HEK293 (cell line): ENCODE data around the gene PPP3CA.

ENCODE experiments used
- CTCF ChIA-PET: fragments of 350-600 bp; formaldehyde crosslinking; extraction: SDS; loops from one replicate; lab custom pipeline; 2021; ENCODE audit warnings: antibody characterized with exemption; lab: Yijun Ruan, JAX
- POLR2A ChIA-PET: fragments of 300-600 bp; formaldehyde crosslinking; extraction: SDS; loops from one replicate; lab custom pipeline; 2020; ENCODE audit warnings: antibody characterized with exemption, inconsistent platforms; lab: Yijun Ruan, JAX
- H3K27ac ChIP-seq: fragments of 200-500 bp; sonication (Bioruptor generic); 2 replicates; pipeline ENCODE4 v1.5.1; 2014; ENCODE audit warnings: low read depth, low read length, control low read depth, inconsistent platforms; ENCODE audit errors: extremely low read depth
- H3K36me3 ChIP-seq, 2 experiments: fragments of 200-500 bp in 1 of 2; sonication (Bioruptor generic) in 1 of 2; 1 replicate in 1 of 2; 2 replicates in 1 of 2; pipeline ENCODE4 v1.5.1; 2014 to 2017; ENCODE audit warnings: inconsistent platforms in 2 of 2, low read length in 2 of 2; ENCODE audit not compliant: control insufficient read depth in 2 of 2, insufficient read depth in 1 of 2
- H3K4me1 ChIP-seq: fragments of 200-500 bp; sonication (Bioruptor generic); 2 replicates; pipeline ENCODE4 v1.5.1; 2014; ENCODE audit warnings: mild to moderate bottlenecking, low read length, inconsistent platforms; ENCODE audit not compliant: control insufficient read depth, insufficient read depth
- H3K4me3 ChIP-seq: 2 replicates; pipeline ENCODE4 v1.5.1; 2011; ENCODE audit warnings: low read depth, mild to moderate bottlenecking, control low read depth, low read length, moderate library complexity
- H3K9me3 ChIP-seq: fragments of 200-500 bp; sonication (Bioruptor generic); 2 replicates; pipeline ENCODE4 v1.5.1; 2014; ENCODE audit warnings: low read depth, low read length, inconsistent platforms; ENCODE audit not compliant: control insufficient read depth, insufficient read depth
- FEZF1 ChIP-seq: fragments of 450-650 bp; formaldehyde crosslinking; IDR thresholded peaks from 2 replicates; pipeline ENCODE4 v1.5.1; 2016; ENCODE audit warnings: missing biosample characterization, missing genetic modification characterization
- HIC1 ChIP-seq: fragments of 450-650 bp; formaldehyde crosslinking; IDR thresholded peaks from 2 replicates; pipeline ENCODE4 v1.5.1; 2016; ENCODE audit warnings: missing biosample characterization, missing genetic modification characterization
- KLF1 ChIP-seq: fragments of 450-650 bp; formaldehyde crosslinking; IDR thresholded peaks from 2 replicates; pipeline ENCODE4 v1.5.1; 2016; ENCODE audit warnings: missing biosample characterization, missing genetic modification characterization
- KLF7 ChIP-seq: fragments of 450-650 bp; formaldehyde crosslinking; IDR thresholded peaks from 2 replicates; pipeline ENCODE4 v1.5.1; 2016; ENCODE audit warnings: missing biosample characterization, missing genetic modification characterization, borderline replicate concordance
- PRDM10 ChIP-seq: fragments of 450-650 bp; formaldehyde crosslinking; IDR thresholded peaks from 2 replicates; pipeline ENCODE4 v1.5.1; 2016; ENCODE audit warnings: missing biosample characterization, missing genetic modification characterization
- SALL2 ChIP-seq: fragments of 450-650 bp; formaldehyde crosslinking; IDR thresholded peaks from 2 replicates; pipeline ENCODE4 v1.5.0; 2017; ENCODE audit warnings: missing biosample characterization, mild to moderate bottlenecking, missing genetic modification characterization, borderline replicate concordance
- SCRT1 ChIP-seq: fragments of 450-650 bp; formaldehyde crosslinking; IDR thresholded peaks from 2 replicates; pipeline ENCODE4 v1.5.1; 2016; ENCODE audit warnings: missing biosample characterization, missing genetic modification characterization, borderline replicate concordance
- TCF7L2 ChIP-seq: IDR thresholded peaks from 2 replicates; pipeline ENCODE4 v1.6.1; 2011; ENCODE audit warnings: low read depth, mild to moderate bottlenecking, inconsistent platforms, low read length, moderate library complexity, borderline replicate concordance
- YY2 ChIP-seq: fragments of 450-650 bp; formaldehyde crosslinking; IDR thresholded peaks from 2 replicates; pipeline ENCODE4 v1.5.1; 2016; ENCODE audit warnings: missing biosample characterization, missing genetic modification characterization
- ZBTB48 ChIP-seq: fragments of 450-650 bp; formaldehyde crosslinking; IDR thresholded peaks from 2 replicates; pipeline ENCODE4 v1.5.1; 2016; ENCODE audit warnings: missing biosample characterization, missing genetic modification characterization
- ZBTB7A ChIP-seq: fragments of 450-650 bp; formaldehyde crosslinking; IDR thresholded peaks from 2 replicates; pipeline ENCODE4 v1.5.1; 2016; ENCODE audit warnings: low read depth, missing biosample characterization, missing genetic modification characterization
- ZFP41 ChIP-seq: fragments of 450-650 bp; formaldehyde crosslinking; IDR thresholded peaks from 2 replicates; pipeline ENCODE4 v1.5.1; 2016; ENCODE audit warnings: missing biosample characterization, missing genetic modification characterization, borderline replicate concordance
- ZIC2 ChIP-seq: fragments of 450-650 bp; formaldehyde crosslinking; IDR thresholded peaks from 2 replicates; pipeline ENCODE4 v1.5.1; 2016; ENCODE audit warnings: missing biosample characterization, missing genetic modification characterization
- ZNF112 ChIP-seq: fragments of 450-650 bp; formaldehyde crosslinking; IDR thresholded peaks from 2 replicates; pipeline ENCODE4 v1.5.0; 2017; ENCODE audit warnings: missing biosample characterization, missing genetic modification characterization
- ZNF140 ChIP-seq: fragments of 450-650 bp; formaldehyde crosslinking; IDR thresholded peaks from 2 replicates; pipeline ENCODE4 v1.5.1; 2016; ENCODE audit warnings: missing biosample characterization, missing genetic modification characterization
- ZNF19 ChIP-seq: fragments of 450-650 bp; formaldehyde crosslinking; IDR thresholded peaks from 2 replicates; pipeline ENCODE4; 2016; ENCODE audit warnings: missing biosample characterization, missing genetic modification characterization, low read depth
- ZNF211 ChIP-seq: fragments of 450-650 bp; formaldehyde crosslinking; IDR thresholded peaks from 2 replicates; pipeline ENCODE4 v1.5.1; 2016; ENCODE audit warnings: low read depth, missing biosample characterization, missing genetic modification characterization
- ZNF280C ChIP-seq: fragments of 450-650 bp; formaldehyde crosslinking; IDR thresholded peaks from 2 replicates; pipeline ENCODE4 v1.5.1; 2016; ENCODE audit warnings: missing biosample characterization, missing genetic modification characterization
- ZNF404 ChIP-seq: fragments of 450-650 bp; formaldehyde crosslinking; IDR thresholded peaks from 2 replicates; pipeline ENCODE4 v1.5.1; 2017; ENCODE audit warnings: missing biosample characterization, missing genetic modification characterization
- ZNF423 ChIP-seq: fragments of 450-650 bp; formaldehyde crosslinking; IDR thresholded peaks from 2 replicates; pipeline ENCODE4 v1.5.1; 2016; ENCODE audit warnings: missing biosample characterization, missing genetic modification characterization
- ZNF621 ChIP-seq: fragments of 450-650 bp; formaldehyde crosslinking; IDR thresholded peaks from 2 replicates; pipeline ENCODE4 v1.5.1; 2017; ENCODE audit warnings: missing biosample characterization, missing genetic modification characterization
- ZNF626 ChIP-seq: fragments of 450-650 bp; sonication (Bioruptor Pico); formaldehyde crosslinking; IDR thresholded peaks from 2 replicates; pipeline ENCODE4 v1.5.1; 2018; ENCODE audit warnings: missing biosample characterization, missing genetic modification characterization, inconsistent platforms
- ZNF660 ChIP-seq: fragments of 450-650 bp; IDR thresholded peaks from 2 replicates; pipeline ENCODE4 v1.5.1; 2018; ENCODE audit warnings: missing biosample characterization, mild to moderate bottlenecking, missing genetic modification characterization
- ZNF677 ChIP-seq: fragments of 450-650 bp; IDR thresholded peaks from 2 replicates; pipeline ENCODE4 v1.5.0; 2018; ENCODE audit warnings: missing biosample characterization, mild to moderate bottlenecking, missing genetic modification characterization, moderate library complexity
- ZNF704 ChIP-seq: fragments of 450-650 bp; formaldehyde crosslinking; IDR thresholded peaks from 2 replicates; pipeline ENCODE4 v1.5.1; 2016; ENCODE audit warnings: missing biosample characterization, missing genetic modification characterization
- ZNF76 ChIP-seq: fragments of 450-650 bp; formaldehyde crosslinking; IDR thresholded peaks from 2 replicates; pipeline ENCODE4; 2016; ENCODE audit warnings: low read depth, missing biosample characterization, missing genetic modification characterization, borderline replicate concordance
- ZNF837 ChIP-seq: fragments of 450-650 bp; formaldehyde crosslinking; IDR thresholded peaks from 2 replicates; pipeline ENCODE4 v1.5.1; 2016; ENCODE audit warnings: missing biosample characterization, missing genetic modification characterization
- ZNF843 ChIP-seq: fragments of 450-650 bp; formaldehyde crosslinking; IDR thresholded peaks from 2 replicates; pipeline ENCODE4 v1.5.1; 2016; ENCODE audit warnings: missing biosample characterization, missing genetic modification characterization

The PPP3CA gene

GRCh38 chr4:101355767-101356702 is 8.7 kb upstream of the PPP3CA start:
- POLR2A ChIA-PET, result interaction anchor here (1.0 kb wide), 1 partner anchor 9 kb away, joined by 3 read pairs; no protein-coding TSS in a partner anchor
- H3K27ac ChIP-seq, result no peak overlapping the region
- TF ChIP-seq ZIC2 (tag by site-specific recombination) (no peak), ZNF404 (tag by site-specific recombination) (no peak), ZNF140 (tag by site-specific recombination) (no peak), ZNF626 (no peak), ZBTB7A (tag by site-specific recombination) (no peak), SCRT1 (tag by site-specific recombination) (no peak), KLF7 (no peak), FEZF1 (no peak), ZNF112 (tag by site-specific recombination) (no peak), PRDM10 (tag by site-specific recombination) (no peak), ZNF211 (no peak), ZNF660 (no peak), ZNF19 (tag by site-specific recombination) (no peak), ZFP41 (tag by site-specific recombination) (no peak), YY2 (tag by site-specific recombination) (no peak), ZNF280C (tag by site-specific recombination) (no peak), ZNF621 (tag by site-specific recombination) (no peak), ZNF76 (tag by site-specific recombination) (no peak), KLF1 (tag by site-specific recombination) (no peak)
- TF ChIP-seq, all 188 proteins: peak for 0
- Histone ChIP-seq H3K4me3 (no peak overlapping the region), H3K4me1 (no peaks in the 10 kb centered on the region), H3K36me3 (no peaks in the 10 kb centered on the region), H3K9me3 (no peaks in the 10 kb centered on the region)
- CTCF ChIA-PET, result no interaction called here

GRCh38 chr4:101355246-101355645 is 7.9 kb upstream of the PPP3CA start:
- POLR2A ChIA-PET, result interaction anchor here (1.0 kb wide), 1 partner anchor 9 kb away, joined by 3 read pairs; no protein-coding TSS in a partner anchor
- Histone ChIP-seq H3K9me3 (no peaks in the 10 kb centered on the region), H3K4me1 (no peaks in the 10 kb centered on the region), H3K4me3 (no peak overlapping the region), H3K36me3 (no peaks in the 10 kb centered on the region), H3K27ac (no peak overlapping the region)
- CTCF ChIA-PET, result no interaction called here
- no peak for TF ChIP-seq ZBTB48
- no peak for TF ChIP-seq ZNF423
- TF ChIP-seq ZNF677, result no peak
- TF ChIP-seq TCF7L2, result no peak
- TF ChIP-seq SALL2, result no peak
- TF ChIP-seq ZNF704, result no peak
- TF ChIP-seq ZNF837 (tag by site-specific recombination), result no peak
- TF ChIP-seq HIC1 (tag by site-specific recombination), result no peak
- TF ChIP-seq ZNF843 (tag by site-specific recombination), result no peak
